LNCaP clone FGC (cell line): ENCODE measurements around the gene ALG2.

Experiments used
- DNase-seq: peaks from one replicate; pipeline ENCODE4 v3.0.0-alpha.2; 2011; ENCODE audit warnings: low read depth
- H3K4me3 ChIP-seq: 2 replicates; pipeline ENCODE4 v1.5.1; 2011; ENCODE audit warnings: mild to moderate bottlenecking, low read depth, low read length, control low read depth
- TF ChIP-seq, protein P1 (sequence below): IDR thresholded peaks from 2 replicates; pipeline ENCODE4 v1.5.1; 2012; ENCODE audit warnings: mild to moderate bottlenecking; ENCODE audit not compliant: control insufficient read depth, insufficient read depth; ENCODE audit errors: extremely low read depth

The ALG2 gene

DNA sequence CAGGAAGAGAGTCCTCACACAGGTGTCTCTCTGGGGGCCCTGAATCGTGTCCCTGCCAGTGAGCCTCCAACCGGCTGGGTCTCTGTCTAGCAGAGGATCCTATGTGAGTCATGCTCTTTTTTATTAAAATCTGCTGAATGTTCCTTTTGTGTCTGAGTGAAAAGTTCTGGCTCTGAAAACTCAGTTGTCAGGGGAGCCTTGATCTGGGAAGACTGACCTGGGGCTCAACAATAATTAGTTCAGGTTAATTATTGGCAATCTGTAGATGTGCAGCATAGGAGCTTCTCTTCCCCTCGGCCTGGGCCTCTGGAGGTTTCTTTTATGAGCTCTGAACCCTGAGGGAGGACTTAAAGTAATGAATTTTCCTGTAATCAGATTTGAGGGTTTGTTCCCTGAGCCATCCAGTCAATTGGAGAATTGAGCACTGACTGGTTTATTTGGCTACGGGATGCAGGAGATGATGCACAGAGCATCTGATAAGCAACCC, 45.2 kb downstream of the ALG2 start:
- no peak for DNase-seq
- TF ChIP-seq, protein P1, sequence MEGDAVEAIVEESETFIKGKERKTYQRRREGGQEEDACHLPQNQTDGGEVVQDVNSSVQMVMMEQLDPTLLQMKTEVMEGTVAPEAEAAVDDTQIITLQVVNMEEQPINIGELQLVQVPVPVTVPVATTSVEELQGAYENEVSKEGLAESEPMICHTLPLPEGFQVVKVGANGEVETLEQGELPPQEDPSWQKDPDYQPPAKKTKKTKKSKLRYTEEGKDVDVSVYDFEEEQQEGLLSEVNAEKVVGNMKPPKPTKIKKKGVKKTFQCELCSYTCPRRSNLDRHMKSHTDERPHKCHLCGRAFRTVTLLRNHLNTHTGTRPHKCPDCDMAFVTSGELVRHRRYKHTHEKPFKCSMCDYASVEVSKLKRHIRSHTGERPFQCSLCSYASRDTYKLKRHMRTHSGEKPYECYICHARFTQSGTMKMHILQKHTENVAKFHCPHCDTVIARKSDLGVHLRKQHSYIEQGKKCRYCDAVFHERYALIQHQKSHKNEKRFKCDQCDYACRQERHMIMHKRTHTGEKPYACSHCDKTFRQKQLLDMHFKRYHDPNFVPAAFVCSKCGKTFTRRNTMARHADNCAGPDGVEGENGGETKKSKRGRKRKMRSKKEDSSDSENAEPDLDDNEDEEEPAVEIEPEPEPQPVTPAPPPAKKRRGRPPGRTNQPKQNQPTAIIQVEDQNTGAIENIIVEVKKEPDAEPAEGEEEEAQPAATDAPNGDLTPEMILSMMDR: no peak
- H3K4me3 ChIP-seq: no peak overlapping the region

DNA sequence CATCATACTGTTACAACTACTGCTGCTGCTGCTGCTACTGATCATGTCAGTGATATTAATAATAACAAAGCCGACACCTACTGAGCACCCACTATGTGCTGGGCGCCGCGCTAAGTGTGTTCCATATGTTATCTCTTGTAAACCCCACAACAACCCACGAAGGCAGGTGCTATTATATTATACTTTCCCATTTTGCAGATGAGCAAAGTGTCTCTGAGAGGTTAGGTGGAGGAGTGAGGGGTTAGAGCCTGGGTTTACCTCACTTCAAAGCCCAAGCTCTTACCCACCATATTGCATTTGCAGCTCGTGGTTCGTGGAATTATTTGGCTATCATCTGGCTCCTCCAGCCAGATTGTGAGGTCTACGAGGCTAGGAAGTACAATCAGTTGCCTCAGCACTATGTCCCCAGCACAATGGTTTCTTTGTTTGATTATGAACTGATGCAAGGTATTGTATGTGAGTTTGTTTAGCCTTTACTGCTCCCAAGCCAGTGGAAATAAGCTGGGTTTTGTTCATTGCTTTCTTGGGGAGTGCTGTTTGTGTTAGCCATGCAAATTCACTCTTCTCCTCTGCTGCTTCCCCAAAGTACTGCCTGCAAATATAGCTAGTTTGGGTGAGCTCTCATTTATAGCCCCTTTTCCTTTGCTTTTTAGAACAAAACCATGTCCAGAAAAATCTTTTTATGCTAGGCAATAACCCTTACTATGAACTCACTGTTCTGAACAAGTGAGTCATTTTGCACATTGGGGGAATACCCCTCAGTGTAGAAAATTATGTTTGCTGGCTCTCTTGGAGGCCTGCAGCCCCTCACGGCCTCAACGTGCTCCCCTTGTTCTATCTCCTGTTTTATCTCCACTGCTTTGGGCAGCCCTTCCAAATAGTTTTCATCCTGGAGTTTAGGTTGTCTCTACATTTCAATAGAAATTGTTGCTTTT, 47.9 kb downstream of the ALG2 start:
- DNase-seq: no peak
- no peak overlapping the region for H3K4me3 ChIP-seq
- TF ChIP-seq, protein P1: no peak

DNA sequence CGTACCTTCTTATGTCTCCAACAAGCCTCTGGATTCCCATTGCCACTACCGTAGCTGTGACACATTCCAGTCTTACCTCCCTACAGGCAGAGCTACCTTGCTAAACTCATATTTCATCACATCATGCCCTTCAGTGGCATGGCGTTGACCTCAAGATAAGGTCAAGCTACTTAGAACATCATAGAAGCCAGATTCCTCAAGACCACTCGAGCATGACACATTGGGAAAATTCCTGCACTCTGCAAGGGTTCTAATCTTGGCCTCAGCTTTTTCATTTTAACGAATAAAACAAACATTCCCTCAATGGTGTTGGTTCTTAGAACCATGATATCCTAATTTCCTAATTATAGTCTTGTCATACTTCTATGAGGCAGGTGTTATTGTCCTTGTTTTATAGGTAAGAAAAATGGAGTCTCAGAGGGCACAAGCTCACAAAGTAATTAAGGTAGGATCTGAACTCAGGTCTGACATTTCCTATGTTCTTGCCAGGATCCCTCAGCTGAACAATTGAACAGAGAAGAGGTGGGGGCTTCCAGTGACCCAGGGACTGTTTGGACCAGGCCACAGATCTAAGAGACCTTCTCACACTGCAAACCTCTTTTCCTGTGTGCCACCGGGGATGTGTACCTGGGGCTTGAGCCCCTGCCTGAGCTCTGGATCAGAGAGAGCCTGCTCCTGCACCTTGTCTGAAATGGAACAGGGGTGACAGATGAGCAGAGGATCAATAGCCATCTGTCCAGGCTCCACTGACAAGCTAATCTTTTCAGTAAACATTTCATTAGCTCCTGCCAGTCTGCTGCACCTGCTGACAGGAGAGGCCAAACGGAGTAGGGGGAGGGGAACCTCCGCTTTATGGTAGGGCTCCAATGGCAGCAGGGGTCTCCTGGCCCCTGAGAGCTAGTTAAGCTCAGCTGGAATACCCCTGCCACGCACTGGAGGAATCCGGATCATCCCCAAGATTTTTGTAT, 49.3 kb downstream of the ALG2 start:
- DNase-seq: no peak
- TF ChIP-seq, protein P1: no peak
- no peak overlapping the region for H3K4me3 ChIP-seq

DNA sequence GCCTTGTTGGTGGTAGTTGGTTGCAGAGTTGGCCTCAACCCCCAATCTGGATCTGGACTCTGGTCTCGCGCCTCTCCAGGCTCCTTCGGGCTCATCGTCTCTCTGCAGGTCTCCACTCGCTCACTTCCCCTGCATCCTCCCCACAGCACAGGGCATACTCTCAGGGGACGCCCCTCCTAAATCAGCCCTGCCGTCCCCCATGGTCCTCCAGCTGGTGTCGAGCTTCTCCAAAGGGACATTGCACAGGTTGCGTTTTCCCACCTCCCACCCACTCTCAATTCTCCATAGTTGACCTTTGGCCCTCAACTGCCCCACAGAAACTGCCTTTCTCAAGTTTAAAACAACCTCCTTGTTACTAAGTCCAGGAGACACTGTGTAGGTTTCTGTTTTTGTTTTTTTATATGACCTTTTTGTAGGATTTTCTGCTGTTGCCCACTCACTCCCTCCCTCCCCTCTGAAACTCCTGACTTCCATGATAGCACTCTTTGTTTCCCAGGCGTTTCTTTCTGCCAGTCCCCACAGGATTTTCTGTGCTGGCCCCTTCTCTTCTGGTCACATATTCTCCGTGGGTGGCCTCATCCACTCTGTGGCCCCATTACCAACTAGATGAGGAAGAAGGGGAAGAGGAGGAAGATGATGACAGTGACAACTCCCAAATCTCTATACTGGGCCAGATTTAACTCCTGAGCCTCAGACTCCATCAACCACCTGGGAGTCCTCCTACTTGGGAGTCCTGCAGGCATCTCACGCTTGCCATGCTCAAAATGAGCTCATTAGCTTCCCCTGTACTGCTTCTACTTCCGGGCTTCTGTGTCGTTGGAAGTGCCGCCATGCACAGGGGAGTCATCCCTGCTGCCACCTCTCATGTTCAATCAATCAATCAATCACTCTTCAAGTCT, 50.3 kb downstream of the ALG2 start:
- no peak overlapping the region for H3K4me3 ChIP-seq
- TF ChIP-seq, protein P1: no peak

DNA sequence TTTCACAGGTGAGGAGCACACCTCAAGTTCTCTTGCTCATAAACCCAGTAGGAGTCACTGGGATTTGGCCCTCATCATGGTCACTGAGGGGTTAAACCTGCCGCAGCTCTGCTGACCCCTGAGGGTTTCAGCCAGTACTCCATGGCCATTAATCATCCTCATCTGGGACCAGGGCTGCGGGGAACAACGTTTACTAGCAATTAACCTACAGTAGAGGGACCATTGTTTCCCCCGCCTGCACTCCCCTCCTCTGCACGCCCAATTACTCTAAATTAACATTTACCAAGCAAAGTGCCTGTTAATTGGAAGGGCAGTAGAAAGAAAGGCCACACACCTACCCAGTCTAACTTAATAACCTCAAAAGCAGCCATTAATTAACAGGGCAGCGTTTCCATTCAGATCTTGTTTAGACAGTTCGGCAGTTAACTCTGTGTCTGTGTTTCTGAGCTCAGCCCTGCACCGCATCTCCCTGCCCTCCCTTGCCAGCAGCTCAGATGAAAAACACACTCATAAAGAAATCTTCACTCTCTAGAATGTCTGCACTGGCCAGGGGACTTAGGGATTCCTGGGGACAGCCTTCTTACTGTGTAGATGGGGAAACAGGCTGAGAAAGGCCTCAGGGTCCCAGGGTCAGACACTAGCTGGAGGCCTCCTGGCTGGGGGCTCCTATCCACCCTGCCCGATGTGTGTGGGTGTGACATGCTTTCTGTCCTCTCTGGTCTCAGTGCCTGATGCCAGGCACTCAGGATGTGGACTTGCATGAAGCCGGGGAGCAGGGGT, 51.6 kb downstream of the ALG2 start:
- TF ChIP-seq, protein P1: no peak
- DNase-seq: no peak
- no peak overlapping the region for H3K4me3 ChIP-seq

More for the DNA sequence above, 50.3 kb downstream of the ALG2 start:
- DNase-seq: no peak
